Measurements from ENCODE around the gene ACAP2. TPM values are rescaled to one million over a fixed set of nuclear protein-coding genes. Genes with fewer than 3 reads are reported as not detected.
A peak's percentile ranks its signal among the peaks of the same experiment; 100 is the strongest.
"Not testable (repeated sequence)": the region's sequence is repeated elsewhere in the genome, so short reads cannot be mapped to it uniquely, and the experiment has no call there.

The ACAP2 gene
- total RNA-seq, 1 donor from 2014 or later: 61.2 TPM

DNA sequence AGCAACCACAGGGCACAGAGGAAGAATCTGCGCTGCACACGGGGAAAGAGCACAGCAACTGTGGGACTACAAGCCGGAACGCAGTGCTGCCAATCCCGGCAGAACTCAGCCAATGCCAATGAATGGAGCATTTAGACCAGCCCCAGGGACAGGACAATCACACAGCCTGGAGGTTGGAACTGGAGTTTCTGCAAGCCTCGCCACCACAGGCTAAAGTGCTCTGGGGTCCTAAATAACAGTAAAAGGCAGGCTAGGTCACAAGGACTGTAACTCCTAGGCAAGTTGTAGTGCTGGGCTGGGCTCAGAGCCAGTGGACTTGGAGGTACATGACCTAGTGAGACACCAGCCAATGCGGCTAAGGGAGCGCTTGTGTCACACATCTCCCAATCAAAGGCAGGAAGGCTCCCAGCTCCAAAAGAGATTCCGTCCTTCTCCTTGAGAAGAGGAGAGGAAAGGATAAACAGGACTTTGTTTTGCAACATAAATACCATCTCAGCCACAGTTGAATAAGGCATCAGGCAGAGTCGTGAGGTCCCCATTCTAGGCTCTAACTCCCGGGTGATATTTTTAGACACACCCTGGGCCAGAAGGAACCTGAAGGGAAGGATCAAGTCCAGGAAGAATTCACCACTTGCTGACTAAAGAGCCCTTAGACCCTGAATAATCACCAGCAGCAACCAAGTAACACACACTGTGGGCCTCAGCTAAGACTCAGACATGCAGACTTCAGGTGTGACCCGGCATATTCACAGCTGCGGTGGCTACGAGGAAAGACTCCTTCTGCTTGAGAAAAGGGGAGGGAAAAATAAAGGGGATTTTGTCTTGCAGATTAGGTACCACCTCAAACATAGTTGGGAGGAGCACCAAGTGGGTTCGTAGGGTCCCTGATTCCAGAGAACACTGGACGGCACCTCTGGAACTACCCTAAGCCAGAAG lies 86.4 kb downstream of the ACAP2 start:
- Mint-ChIP-seq H3K4me3 (ENCODE audit: unreplicated experiment) (peak overlapping the region; percentile 24), H3K36me3 (ENCODE audit: low read depth, unreplicated experiment) (peaks cover 19% of the 10 kb centered on the region), H3K4me1 (ENCODE audit: unreplicated experiment) (peaks cover 11% of the 10 kb centered on the region), H3K9me3 (ENCODE audit: unreplicated experiment) (no peaks in the 10 kb centered on the region), H3K27ac (ENCODE audit: unreplicated experiment) (no peak overlapping the region), H3K27me3 (ENCODE audit: unreplicated experiment) (no peaks in the 10 kb centered on the region)
- DNase-seq (ENCODE audit: low spot score): no peak
- TF ChIP-seq, protein P1, sequence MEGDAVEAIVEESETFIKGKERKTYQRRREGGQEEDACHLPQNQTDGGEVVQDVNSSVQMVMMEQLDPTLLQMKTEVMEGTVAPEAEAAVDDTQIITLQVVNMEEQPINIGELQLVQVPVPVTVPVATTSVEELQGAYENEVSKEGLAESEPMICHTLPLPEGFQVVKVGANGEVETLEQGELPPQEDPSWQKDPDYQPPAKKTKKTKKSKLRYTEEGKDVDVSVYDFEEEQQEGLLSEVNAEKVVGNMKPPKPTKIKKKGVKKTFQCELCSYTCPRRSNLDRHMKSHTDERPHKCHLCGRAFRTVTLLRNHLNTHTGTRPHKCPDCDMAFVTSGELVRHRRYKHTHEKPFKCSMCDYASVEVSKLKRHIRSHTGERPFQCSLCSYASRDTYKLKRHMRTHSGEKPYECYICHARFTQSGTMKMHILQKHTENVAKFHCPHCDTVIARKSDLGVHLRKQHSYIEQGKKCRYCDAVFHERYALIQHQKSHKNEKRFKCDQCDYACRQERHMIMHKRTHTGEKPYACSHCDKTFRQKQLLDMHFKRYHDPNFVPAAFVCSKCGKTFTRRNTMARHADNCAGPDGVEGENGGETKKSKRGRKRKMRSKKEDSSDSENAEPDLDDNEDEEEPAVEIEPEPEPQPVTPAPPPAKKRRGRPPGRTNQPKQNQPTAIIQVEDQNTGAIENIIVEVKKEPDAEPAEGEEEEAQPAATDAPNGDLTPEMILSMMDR (IDR thresholded peaks at IDR 0.05; ENCODE audit: unreplicated experiment): no peak

DNA sequence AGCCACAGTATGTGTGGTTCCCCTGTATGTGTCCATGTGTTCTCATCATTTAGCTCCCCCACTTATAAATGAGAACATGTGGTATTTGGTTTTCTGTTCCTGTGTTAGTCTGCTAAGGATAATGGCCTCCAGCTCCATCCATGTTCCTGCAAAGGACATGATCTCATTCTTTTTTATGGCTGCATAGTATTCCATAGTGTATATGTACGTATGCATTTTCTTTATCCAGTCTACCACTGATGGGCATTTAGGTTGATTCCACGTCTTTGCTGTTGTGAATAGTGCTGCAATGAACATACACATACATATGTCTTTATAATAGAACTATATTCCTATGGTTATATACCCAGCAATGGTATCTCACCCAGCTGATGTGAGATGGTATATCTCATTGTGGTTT lies 88.8 kb downstream of the ACAP2 start:
- not testable (repeated sequence) for H3K9me3 Mint-ChIP-seq (ENCODE audit: unreplicated experiment); H3K4me3 Mint-ChIP-seq (ENCODE audit: unreplicated experiment); H3K27me3 Mint-ChIP-seq (ENCODE audit: unreplicated experiment)

DNA sequence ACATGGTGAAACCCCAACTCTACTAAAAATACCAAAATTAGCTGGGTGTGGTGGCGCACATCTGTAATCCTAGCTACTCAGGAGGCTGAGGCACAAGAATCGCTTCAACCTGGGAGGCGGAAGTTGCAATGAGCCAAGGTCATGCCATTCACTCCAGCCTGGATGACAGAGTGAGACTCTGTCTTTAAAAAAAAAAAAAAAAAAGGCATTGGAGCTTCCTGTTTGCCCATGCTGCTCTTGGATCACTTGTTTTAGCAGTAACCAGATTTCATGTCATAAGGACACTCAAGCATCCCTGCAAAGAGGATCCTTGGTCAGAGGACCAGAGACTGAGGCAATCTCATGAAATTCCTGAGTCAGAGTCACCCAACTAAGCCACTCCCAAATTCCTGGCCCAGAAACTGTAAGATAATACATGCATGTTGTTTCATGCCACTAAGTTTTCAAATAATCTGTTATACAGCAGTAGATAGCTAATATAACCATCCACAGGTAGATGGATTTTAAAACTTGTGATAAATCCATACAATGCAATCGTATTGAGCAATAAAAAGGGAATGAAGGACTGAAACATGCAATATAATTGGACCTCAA lies 89.8 kb downstream of the ACAP2 start:
- Mint-ChIP-seq H3K27ac (ENCODE audit: unreplicated experiment) (no peak overlapping the region), H3K4me1 (ENCODE audit: unreplicated experiment) (peaks cover 11% of the 10 kb centered on the region), H3K9me3 (ENCODE audit: unreplicated experiment) (no peaks in the 10 kb centered on the region), H3K4me3 (ENCODE audit: unreplicated experiment) (no peak overlapping the region), H3K36me3 (ENCODE audit: low read depth, unreplicated experiment) (peaks cover 19% of the 10 kb centered on the region), H3K27me3 (ENCODE audit: unreplicated experiment) (no peaks in the 10 kb centered on the region)
- TF ChIP-seq, protein P1 (IDR thresholded peaks at IDR 0.05; ENCODE audit: unreplicated experiment): no peak
- no peak for DNase-seq (ENCODE audit: low spot score)

More for the DNA sequence above, 88.8 kb downstream of the ACAP2 start:
- DNase-seq (ENCODE audit: low spot score); H3K27ac Mint-ChIP-seq (ENCODE audit: unreplicated experiment): not testable (repeated sequence)
- H3K36me3 Mint-ChIP-seq (ENCODE audit: low read depth, unreplicated experiment): peaks cover 19% of the 10 kb centered on the region
- peaks cover 11% of the 10 kb centered on the region for H3K4me1 Mint-ChIP-seq (ENCODE audit: unreplicated experiment)

DNA sequence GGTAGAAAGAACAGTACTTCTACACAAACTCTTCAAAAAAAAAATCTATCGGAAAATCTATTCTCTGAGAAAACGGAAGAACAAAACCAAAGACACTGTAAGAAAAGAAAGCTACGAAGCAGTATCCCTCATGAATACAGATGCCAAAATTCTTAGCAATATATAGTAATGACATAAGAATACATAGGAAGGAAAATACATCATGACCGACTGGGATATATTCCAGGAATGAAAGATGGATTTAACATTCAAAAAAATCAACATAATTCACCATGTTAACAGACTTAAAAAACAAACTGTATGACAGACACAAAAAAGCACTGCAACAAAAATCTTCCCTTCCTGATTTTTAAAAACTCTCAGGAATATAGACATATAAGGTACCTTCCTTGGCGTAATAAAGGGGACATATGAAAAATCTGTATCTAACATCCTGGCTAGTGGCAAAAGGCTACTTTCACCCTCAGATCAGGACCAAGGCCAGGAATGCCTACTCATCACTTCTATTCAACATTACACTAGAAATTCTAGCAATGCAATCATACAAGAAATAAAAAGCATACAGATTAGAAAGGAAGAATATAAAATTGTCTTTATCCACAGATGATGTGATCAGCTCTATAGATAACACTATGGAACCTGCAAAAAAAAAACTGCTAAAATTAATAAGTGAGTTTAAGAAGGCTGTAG lies 94.2 kb downstream of the ACAP2 start:
- DNase-seq (ENCODE audit: low spot score): no peak

DNA sequence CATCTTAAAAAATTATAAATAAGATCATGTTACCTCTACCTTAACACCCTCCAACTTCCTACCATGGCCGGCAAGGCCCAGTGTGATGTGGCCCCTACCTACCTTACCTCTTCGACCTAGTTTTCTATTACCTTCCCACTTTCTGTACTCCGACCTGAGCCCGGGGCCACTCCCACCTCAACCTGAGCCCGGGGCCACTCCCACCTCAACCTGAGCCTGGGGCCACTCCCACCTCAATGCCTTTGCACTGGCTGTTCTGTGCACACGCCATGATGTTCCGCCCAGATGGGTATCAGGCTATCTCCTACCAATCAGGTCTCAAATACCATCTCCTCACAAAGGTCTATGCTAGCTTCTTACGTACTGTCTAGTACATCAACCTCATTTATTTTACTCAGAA lies 105.1 kb downstream of the ACAP2 start:
- H3K27me3 Mint-ChIP-seq (ENCODE audit: unreplicated experiment): peaks cover 3% of the 10 kb centered on the region
- no peaks in the 10 kb centered on the region for H3K9me3 Mint-ChIP-seq (ENCODE audit: unreplicated experiment)
- no peak overlapping the region for H3K27ac Mint-ChIP-seq (ENCODE audit: unreplicated experiment)
- peaks cover 9% of the 10 kb centered on the region for H3K4me1 Mint-ChIP-seq (ENCODE audit: unreplicated experiment)
- peak overlapping the region; percentile 33 for H3K4me3 Mint-ChIP-seq (ENCODE audit: unreplicated experiment)
- TF ChIP-seq, protein P1 (IDR thresholded peaks at IDR 0.05; ENCODE audit: unreplicated experiment): no peak
- DNase-seq (ENCODE audit: low spot score): no peak
- peaks cover 10% of the 10 kb centered on the region for H3K36me3 Mint-ChIP-seq (ENCODE audit: low read depth, unreplicated experiment)

More for the DNA sequence above, 94.2 kb downstream of the ACAP2 start:
- TF ChIP-seq, protein P1 (IDR thresholded peaks at IDR 0.05; ENCODE audit: unreplicated experiment): no peak
- H3K27ac Mint-ChIP-seq (ENCODE audit: unreplicated experiment): no peak overlapping the region
- H3K36me3 Mint-ChIP-seq (ENCODE audit: low read depth, unreplicated experiment): no peaks in the 10 kb centered on the region
- H3K27me3 Mint-ChIP-seq (ENCODE audit: unreplicated experiment): no peaks in the 10 kb centered on the region
- no peaks in the 10 kb centered on the region for H3K4me1 Mint-ChIP-seq (ENCODE audit: unreplicated experiment)
- H3K9me3 Mint-ChIP-seq (ENCODE audit: unreplicated experiment): no peaks in the 10 kb centered on the region
- H3K4me3 Mint-ChIP-seq (ENCODE audit: unreplicated experiment): no peak overlapping the region
